ENCODE measurements around the gene SLC6A1. TPM values are rescaled to one million over a fixed set of nuclear protein-coding genes. Genes with fewer than 3 reads are reported as not detected.
A peak's percentile ranks its signal among the peaks of the same experiment; 100 is the strongest.

SLC6A1 gene
- total RNA-seq, 1 experiment from 2014 or later: not detected

- Histone ChIP-seq H3K9ac (ENCODE audit: low read length) (no peak overlapping the region), H3K4me2 (ENCODE audit: low read length) (peak overlapping the region; percentile 26), H2AFZ (ENCODE audit: low read depth, low read length, poor library complexity, severe bottlenecking) (no peak overlapping the region), H3K4me3 (replicated peaks in 1 of 2; ENCODE audit: low read depth in 1 of 2, low read length in 2 of 2) (no peak overlapping the region), H3K79me2 (ENCODE audit: insufficient read depth, low read length) (no peaks in the 10 kb centered on the region), H4K20me1 (ENCODE audit: insufficient read depth) (no peaks in the 10 kb centered on the region), H3K36me3 (ENCODE audit: control insufficient read depth in 1 of 2, insufficient read depth in 2 of 2, low read length in 2 of 2) (no peaks in the 10 kb centered on the region), H3K4me1 (ENCODE audit: control insufficient read depth in 1 of 2, insufficient read depth in 2 of 2, low read length in 2 of 2) (peaks cover 0 to 29% of the 10 kb centered on the region in 2 experiments; a peak in 2 of 4 replicates), H3K9me2 (ENCODE audit: insufficient read depth) (no peaks in the 10 kb centered on the region), H3K27me3 (ENCODE audit: insufficient read depth, low read length) (no peaks in the 10 kb centered on the region), H3K9me3 (ENCODE audit: control insufficient read depth in 1 of 2, insufficient read depth in 1 of 2, low read depth in 1 of 2, low read length in 2 of 2) (no peaks in the 10 kb centered on the region; a peak in 1 of 4 replicates), H3K27ac (ENCODE audit: low read depth, low read length) (no peak overlapping the region)
- BruUV-seq (replicated peaks): no TSS peak
- DNase-seq (ENCODE audit: low read depth, low spot score) (no peak), ATAC-seq (no peak)
- POLR2A ChIA-PET: no interaction called here
- RAD21 ChIA-PET (ENCODE audit: low non-redundant PET in 1 of 2, low total read pairs in 2 of 2, uncharacterized antibody in 2 of 2, unreplicated experiment in 2 of 2): no interaction called here
- CTCF ChIA-PET: interaction anchor here (1.1 kb wide), 1 partner anchor 11 kb away, joined by 3 read pairs; no protein-coding TSS in a partner anchor
- intact Hi-C loops (cut with micrococcal nuclease): no loop called here
- TF ChIP-seq FOSL1 (IDR thresholded peaks at IDR 0.05; ENCODE audit: low read depth) (no peak), ZNF274 (IDR thresholded peaks at IDR 0.05; ENCODE audit: low read depth, low read length) (no peak), ELF1 (IDR thresholded peaks at IDR 0.05; ENCODE audit: borderline replicate concordance, low read depth) (no peak), POLR2AphosphoS5 (IDR thresholded peaks at IDR 0.05; ENCODE audit: low read depth, low read length) (no peak), SP1 (IDR thresholded peaks at IDR 0.05; ENCODE audit: low read depth) (no peak), TCF7L2 (IDR thresholded peaks at IDR 0.05; ENCODE audit: borderline replicate concordance, extremely low read depth, insufficient read depth, insufficient read length) (no peak), ZBTB33 (IDR thresholded peaks at IDR 0.05; ENCODE audit: extremely low read depth, insufficient replicate concordance, low read length) (no peak), SIN3A (IDR thresholded peaks at IDR 0.05; ENCODE audit: low read depth) (no peak), CEBPB (IDR thresholded peaks at IDR 0.05; ENCODE audit: low read depth) (no peak), ZFX (IDR thresholded peaks at IDR 0.05) (no peak), EZH2phosphoT487 (IDR thresholded peaks at IDR 0.05; ENCODE audit: borderline replicate concordance) (no peak), CBX3 (IDR thresholded peaks at IDR 0.05; ENCODE audit: low read depth) (no peak)
Observed at GRCh38 chr3:11085093-11085840, 92.7 kb downstream of the SLC6A1 start.

Data from HCT116 (cell line).